Germinal center (tissue), 1 donor: ENCODE data around the gene ASXL3.

Experiments used
- DNase-seq: peaks from one replicate; pipeline ENCODE4 v3.0.0; 2012; ENCODE audit warnings: mixed read lengths, low spot score

ASXL3 gene

GRCh38 chr18:33720133-33720532 is 142.1 kb downstream of the ASXL3 start:
- DNase-seq = no peak

GRCh38 chr18:33729556-33729955 is 151.5 kb downstream of the ASXL3 start:
- no peak for DNase-seq

GRCh38 chr18:33733376-33733775 is 155.4 kb downstream of the ASXL3 start:
- DNase-seq = no peak

GRCh38 chr18:33735428-33735827 is 157.4 kb downstream of the ASXL3 start:
- no peak for DNase-seq

- no peak for DNase-seq
These were observed 163.7 kb downstream of the ASXL3 start for GRCh38 chr18:33741760-33742159.

- DNase-seq = no peak
These were observed 166.1 kb downstream of the ASXL3 start for GRCh38 chr18:33744032-33744697.

- no peak for DNase-seq
These were observed 167.3 kb downstream of the ASXL3 start for GRCh38 chr18:33745151-33745795.

GRCh38 chr18:33745871-33746545 is 168.0 kb downstream of the ASXL3 start:
- no peak for DNase-seq

- DNase-seq = no peak
These were observed 171.8 kb downstream of the ASXL3 start for GRCh38 chr18:33749834-33750233.

- DNase-seq = no peak
These were observed 172.3 kb downstream of the ASXL3 start for GRCh38 chr18:33750366-33750765.

GRCh38 chr18:33751613-33752221 is 173.7 kb downstream of the ASXL3 start:
- DNase-seq = no peak

GRCh38 chr18:33755391-33755790 is 177.4 kb downstream of the ASXL3 start:
- no peak for DNase-seq

GRCh38 chr18:33755931-33756560 is 178.0 kb downstream of the ASXL3 start:
- no peak for DNase-seq

GRCh38 chr18:33757037-33757436 is 179.0 kb downstream of the ASXL3 start:
- DNase-seq = no peak

GRCh38 chr18:33761363-33761762 is 183.3 kb downstream of the ASXL3 start:
- DNase-seq = no peak

- DNase-seq = no peak
These were observed 203.4 kb downstream of the ASXL3 start for GRCh38 chr18:33781429-33781828.
